Medulla oblongata (tissue), 1 donor: ENCODE data around the gene IL17C.

Experiments used
- DNase-seq: peaks from one replicate; pipeline ENCODE4 v3.0.0-alpha.2; 2015; ENCODE audit errors: extremely low spot score

Gene IL17C

DNA sequence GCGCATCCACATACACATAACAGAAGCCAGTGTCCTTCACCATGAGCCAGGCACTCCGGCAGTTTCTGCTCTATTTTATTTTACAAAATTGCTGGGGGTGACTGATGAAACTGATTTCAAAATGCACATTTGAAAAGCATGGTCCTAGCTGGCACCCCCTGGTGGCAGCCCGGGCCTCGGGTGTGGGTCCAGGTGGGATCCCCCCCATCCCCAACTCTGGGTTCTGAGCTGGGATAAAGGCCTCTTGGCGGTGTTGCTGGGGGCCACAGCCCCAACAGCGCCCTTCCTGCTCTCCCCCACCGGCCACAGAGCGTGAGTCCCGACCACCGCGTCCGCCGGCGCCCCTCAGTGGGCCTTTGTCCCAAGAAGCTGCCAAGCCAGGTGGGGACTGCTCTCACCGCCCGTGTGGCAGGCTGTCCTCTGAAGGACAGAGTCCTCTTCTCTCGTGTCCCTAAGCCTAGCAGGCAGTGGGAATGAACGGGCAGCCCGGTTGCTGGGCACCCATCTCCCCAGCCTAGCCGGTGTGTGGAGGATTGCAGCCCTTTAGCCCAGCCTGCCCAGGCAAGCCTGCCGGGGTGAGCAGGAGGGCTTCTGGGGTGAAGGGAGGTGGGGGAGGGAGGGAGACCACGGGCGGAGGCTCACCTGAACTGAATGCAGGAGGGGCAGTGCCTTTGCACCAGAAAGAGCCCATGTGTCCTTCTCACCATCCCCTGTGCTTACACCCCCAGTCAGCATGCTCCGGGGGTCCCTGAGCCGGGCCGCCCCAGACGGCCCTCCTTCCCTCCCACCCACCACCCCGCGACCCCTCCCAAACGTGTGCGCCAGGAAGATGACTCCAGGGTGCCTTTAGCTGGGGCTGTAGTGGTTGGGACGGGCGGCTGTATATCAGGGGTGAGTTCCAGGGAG lies 47.0 kb downstream of the IL17C start:
- DNase-seq = no peak

DNA sequence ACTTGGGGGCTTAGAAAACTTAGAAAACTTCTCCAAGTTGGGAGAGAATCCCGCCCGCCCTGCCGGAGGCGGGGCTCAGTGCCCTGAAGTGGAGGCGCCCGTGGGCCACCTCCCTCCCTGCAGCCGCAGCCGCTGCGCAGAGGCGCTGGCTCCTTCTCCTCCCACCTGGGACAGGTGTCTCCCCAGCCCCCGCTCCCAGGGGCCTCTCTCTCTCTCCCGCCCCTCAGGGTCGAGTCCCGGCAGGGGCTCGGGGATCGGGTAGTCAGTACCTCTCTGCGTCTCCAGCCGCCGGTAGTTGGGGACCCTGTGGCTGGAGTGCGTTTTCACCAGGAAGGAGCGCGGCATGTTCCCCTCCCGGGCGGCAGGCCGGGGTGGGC lies 47.7 kb downstream of the IL17C start:
- no peak for DNase-seq

DNA sequence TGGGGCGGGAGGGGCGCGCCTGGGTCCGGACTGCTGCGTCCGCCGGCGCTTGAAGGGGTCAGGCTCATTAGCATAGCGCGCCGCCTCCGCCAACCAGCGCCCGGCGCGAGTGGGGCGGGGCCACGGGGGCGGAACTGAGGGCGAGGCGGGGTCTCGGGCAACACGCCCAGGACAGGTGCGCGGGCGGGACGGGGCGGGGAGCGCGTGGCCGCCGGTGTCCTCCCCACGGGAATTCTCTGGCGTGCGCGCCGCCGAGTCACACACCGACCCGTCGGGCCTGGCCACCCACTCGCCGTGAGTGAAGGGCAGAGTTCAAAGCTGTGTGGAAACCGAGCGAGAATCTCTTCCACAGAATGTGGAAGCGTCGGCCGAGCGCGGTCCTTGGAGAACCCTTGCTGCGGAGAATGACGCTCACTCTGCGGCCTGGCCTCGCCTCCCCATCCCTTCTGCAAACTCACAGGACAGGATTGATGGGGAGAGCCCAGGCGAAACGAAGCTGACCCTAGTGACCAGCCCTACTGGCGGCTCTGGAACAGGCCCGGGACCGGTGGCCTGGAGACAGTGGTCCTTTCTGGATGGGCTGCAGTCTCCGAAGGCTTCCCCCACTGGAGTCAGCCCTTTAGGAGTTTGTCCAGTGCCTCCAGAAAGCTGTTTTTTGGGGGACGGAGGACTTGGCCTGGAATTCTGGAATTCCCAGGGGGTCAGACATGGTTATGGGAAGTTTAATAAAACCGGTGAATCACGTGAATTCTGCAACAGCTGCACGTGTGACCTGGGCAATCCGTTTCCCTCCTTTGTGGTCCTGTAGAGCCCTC lies 48.3 kb downstream of the IL17C start, which contains the start of gene SNAI3:
SNAI3 (minus strand) TSS at position 69 of the 815 bp plus-strand sequence. CDS start 101 bp downstream, outside the sequence.
- peak; percentile 60 for DNase-seq

DNA sequence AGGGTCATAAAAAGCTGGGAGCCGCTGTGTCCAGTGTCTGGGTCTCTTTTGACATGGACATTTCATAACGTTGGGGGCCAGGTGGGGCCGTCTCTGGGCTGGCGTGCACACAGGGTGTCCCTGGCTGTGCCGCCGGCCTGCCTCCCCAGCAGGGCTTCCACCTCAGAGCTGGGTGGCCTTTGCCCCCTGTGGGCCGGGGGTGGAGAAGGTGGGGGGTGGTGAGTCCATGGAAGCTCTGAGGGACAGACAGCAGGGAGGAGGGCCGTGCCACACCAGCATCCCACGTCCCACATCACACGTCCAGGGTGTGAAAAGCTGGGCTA lies 48.8 kb downstream of the IL17C start:
- DNase-seq = no peak

DNA sequence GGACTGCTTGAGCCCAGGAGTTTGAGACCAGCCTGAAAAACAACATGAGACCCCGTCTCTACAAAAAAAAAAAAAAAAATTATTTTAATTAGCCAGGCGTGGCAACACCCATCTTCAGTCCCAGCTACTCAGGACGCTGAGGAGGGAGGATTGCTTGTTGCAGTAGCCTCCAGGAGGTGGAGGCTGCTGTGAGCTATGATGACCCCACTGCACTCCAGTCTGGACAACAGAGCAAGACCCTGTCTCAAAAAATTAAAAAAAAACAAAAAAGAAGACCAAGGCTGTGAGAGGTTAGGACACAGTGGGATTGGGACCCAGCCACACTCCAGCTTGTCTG lies 49.3 kb downstream of the IL17C start:
- DNase-seq = no peak

DNA sequence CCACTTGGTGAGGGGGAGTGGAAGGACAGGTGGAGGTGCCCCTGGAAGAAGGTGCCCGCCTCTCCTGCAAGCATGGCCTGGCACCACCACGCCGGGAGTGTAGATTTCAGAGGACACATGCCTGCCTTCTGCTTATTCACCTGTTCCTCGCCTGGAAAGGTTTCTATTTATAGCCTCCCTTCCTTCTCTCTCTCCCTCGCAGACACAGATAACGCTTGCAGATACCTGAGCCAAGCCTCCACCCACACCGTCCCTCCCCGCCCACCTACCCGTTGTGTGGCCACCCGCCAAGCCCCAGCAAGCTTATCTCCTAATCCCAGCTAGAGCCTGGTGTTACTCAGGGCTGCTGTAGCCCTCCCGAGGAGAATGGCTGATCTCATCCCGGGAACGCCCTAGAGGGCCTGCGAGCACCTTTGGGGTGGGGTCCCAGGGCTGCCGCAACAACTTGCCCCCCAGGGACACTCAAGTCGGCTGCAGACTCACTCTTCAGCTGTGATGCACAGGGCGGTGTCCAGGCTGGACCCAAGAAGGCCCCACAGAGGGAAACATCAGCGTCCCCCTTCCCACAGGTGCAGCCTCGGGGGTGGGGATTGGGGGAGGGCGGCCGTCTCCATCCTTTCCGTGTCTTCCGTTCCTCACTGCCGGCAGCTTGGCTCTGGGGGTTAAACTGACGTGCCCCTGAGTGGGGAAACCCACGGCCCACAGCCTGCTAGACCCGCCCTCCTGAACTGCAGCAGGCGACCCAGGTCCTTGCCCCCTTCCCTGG lies 49.8 kb downstream of the IL17C start:
- no peak for DNase-seq
